GM13977 (cell line): ENCODE results near the gene PRPS1L1.

Experiments
- DNase-seq: peaks from one replicate; pipeline ENCODE4 v3.0.0; 2012; ENCODE audit warnings: low spot score
- CTCF ChIP-seq: IDR thresholded peaks from 2 replicates; pipeline ENCODE4 v1.5.1; 2012; ENCODE audit warnings: mild to moderate bottlenecking, control low read depth; ENCODE audit not compliant: insufficient read depth; ENCODE audit errors: extremely low read depth, missing control alignments
- in situ Hi-C: fragments of 300-500 bp; cut with MboI; formaldehyde crosslinking; loops from one replicate; pipeline ENCODE4 v1.12.0; 2022; ENCODE audit warnings: low sequenced_read_pairs, low pct_unique_long_range_greater_than_20kb, mixed read lengths, inconsistent platforms; ENCODE audit not compliant: unreplicated experiment

Gene PRPS1L1

DNA sequence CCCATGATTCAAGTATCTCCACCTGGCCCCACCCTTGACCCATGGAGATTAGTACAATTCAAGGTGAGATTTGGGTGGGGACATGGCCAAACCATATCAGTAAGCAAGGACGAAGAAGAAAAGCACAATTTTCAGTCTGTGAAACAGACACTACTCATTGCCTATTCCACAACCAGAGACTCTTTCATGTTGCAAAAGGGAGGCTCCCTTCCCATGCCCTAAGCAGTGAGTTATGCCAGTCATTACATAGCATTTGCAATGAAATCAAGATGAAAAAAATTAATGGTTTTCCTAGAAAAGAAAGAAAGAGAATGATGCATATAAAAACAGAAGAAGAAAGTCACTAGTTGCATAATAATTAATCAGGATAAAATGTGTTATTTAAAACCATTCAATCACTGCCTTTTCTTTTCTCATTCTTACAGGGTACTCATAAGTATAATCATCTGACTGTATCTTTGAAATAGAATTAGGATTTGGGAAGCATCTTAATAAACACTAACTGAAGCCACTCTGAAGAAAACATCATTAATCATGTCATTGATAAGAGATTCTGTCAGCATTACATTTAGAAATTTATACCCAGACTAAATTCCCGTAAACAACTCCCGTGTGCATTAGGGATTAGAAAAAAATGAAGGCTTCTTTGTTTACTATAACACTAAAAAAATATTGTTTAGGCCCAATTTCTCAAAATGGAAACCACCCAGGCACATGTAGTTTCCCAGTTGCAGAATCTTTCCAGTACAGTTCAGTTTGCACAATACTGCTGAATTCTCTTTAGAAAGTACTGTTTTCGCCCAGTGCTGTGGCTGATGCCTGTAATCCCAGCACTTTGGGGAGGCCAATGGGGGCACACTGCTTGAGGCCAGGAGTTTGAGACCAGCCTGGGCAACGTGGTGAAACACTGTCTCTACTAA, 9.1 kb downstream of the PRPS1L1 start:
- DNase-seq: no peak
- in situ Hi-C loops: no loop called here
- no peak for TF ChIP-seq CTCF

DNA sequence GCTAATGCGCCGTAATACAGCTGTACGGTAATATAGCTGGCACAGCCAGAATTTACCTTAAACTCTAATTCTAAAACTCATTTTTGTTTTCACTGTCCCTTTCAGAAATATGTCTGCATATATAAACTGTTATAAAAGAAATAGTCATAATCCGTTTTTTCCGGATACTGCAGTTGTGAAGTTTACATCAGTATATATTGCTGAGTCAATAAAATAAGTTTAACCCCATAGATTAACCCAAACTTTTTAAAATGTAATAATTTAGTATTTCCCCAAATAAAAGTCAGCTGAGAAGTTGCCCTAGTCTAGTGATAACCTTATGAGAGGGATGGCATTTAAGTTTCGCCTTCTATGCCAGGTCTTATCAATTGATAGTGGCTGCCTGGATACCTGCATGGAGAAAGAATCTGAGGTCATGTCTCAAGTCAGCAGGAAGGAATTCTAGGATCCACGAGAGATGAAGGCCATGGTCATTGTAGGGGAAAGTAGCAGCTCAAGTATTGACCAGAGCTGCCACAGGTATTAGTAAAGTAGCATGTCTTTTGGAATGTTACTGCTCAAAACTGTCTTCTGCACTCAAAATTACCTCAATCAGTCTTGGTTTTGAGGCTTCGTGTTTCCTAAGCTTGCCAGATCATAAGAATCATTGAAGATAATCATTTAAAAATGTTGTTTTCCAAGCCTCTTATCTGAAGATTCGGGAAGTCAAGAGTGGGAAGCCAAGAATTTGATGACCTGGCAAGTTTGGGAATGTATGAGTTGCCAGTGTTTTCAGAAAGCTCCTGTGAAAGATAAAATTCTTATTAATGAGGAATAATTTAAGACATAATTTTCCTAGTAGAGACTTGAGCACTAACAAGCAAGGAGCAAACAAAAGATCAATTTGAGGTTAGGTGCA, 10.8 kb downstream of the PRPS1L1 start:
- in situ Hi-C loops: no loop called here
- no peak for DNase-seq
- no peak for TF ChIP-seq CTCF

GRCh38 chr7:18013936-18014335, 13.7 kb downstream of the PRPS1L1 start:
- TF ChIP-seq CTCF: no peak
- in situ Hi-C loops: no loop called here
- DNase-seq: no peak

- no peak for DNase-seq
- TF ChIP-seq CTCF: no peak
- in situ Hi-C loops: no loop called here
These were observed 23.3 kb downstream of the PRPS1L1 start for GRCh38 chr7:18004372-18004771.

DNA sequence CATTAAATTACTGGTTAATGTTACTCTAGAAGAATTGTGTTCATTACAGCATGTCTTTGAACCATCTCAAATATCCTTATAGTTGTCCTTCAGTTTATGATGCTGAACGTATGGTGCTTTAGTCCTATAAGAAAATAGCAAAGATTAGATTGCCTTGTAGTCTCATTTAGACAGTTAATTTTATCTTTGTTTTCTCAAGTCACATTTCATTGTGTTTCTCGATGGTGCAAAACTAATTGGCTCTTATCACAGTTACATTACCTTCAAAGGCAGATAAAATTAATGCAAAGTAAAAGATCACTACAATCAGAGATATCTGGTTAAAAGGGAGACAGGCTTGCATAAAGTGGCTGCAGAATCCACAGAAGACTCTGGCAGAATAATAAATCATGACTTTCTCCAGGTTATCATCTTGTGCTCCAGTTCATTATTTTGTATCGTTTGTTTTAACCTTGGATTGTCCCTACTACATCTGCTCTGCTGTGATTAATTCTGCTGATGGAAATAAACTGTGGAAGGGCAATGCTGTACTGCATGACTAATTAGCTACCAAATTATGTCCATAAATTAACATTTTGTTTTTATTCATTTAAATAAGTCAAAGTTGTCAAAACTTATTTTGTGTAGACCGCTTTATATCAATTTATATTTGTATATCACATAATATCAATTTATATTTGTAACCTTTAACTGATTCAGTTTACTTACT, 24.2 kb downstream of the PRPS1L1 start:
- DNase-seq: no peak
- in situ Hi-C loops: no loop called here
- TF ChIP-seq CTCF: no peak

DNA sequence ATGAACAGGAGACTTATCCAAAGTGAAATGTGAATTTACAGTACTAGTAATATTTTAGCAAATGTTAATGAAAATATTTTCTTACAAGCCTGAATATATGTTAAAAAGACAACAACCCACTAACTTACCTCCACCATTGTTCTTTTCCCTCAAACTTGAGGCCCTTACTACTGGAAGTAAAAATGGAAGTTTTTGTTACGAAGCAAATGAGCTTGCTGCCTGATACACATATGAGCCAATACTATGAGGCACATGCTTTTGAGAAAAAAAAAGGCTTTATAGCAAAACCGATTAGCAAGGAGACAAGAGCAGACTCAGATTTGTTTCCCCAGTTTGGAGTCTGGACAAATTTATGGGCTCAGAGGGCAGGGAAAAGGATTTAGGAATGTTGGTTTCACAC, 29.0 kb downstream of the PRPS1L1 start:
- no peak for TF ChIP-seq CTCF
- in situ Hi-C loops: no loop called here
- no peak for DNase-seq
